Smooth muscle cell (in vitro differentiated cells): ENCODE measurements around the gene BNIP3. TPM values are rescaled to one million over a fixed set of nuclear protein-coding genes. Genes with fewer than 3 reads are reported as not detected.

ENCODE experiments used
- DNase-seq: peaks from one replicate; lab custom pipeline; 2025; ENCODE audit not compliant: unreplicated experiment; lab: John Stamatoyannopoulos, UW
- H2AFZ ChIP-seq: fragments of 200-600 bp; sonication (generic); 2 replicates; pipeline ENCODE4 v1.6.0; 2016; ENCODE audit warnings: antibody characterized with exemption, low read depth, mild to moderate bottlenecking
- H3F3A ChIP-seq: fragments of 200-600 bp; sonication (generic); 2 replicates; pipeline ENCODE4 v1.6.0; 2017; ENCODE audit warnings: antibody characterized with exemption, low read depth
- H3K27ac ChIP-seq: fragments of 200-600 bp; sonication (generic); 2 replicates; pipeline ENCODE4 v1.5.1; 2016; ENCODE audit warnings: low read depth, mild to moderate bottlenecking
- H3K27me3 ChIP-seq: fragments of 200-600 bp; sonication (generic); 2 replicates; pipeline ENCODE4 v1.6.1; 2016; ENCODE audit warnings: low read depth, mild to moderate bottlenecking
- H3K36me3 ChIP-seq: fragments of 200-600 bp; sonication (generic); 2 replicates; pipeline ENCODE4 v1.5.1; 2016; ENCODE audit warnings: low read depth
- H3K4me1 ChIP-seq: fragments of 200-600 bp; sonication (generic); 2 replicates; pipeline ENCODE4 v1.5.1; 2016; ENCODE audit warnings: low read depth
- H3K4me2 ChIP-seq: fragments of 200-600 bp; sonication (generic); 2 replicates; pipeline ENCODE4 v1.6.0; 2016; ENCODE audit warnings: mild to moderate bottlenecking
- H3K4me3 ChIP-seq: fragments of 200-600 bp; sonication (generic); 2 replicates; pipeline ENCODE4 v1.5.1; 2016; ENCODE audit warnings: mild to moderate bottlenecking
- H3K79me2 ChIP-seq: fragments of 200-600 bp; sonication (generic); 2 replicates; pipeline ENCODE4 v1.6.0; 2016; ENCODE audit warnings: low read depth, mild to moderate bottlenecking
- H3K9ac ChIP-seq: fragments of 200-600 bp; sonication (generic); 2 replicates; pipeline ENCODE4 v1.6.0; 2016; ENCODE audit warnings: low read depth
- H3K9me3 ChIP-seq: fragments of 200-600 bp; sonication (generic); replicated peaks from 2 replicates; pipeline ENCODE4 v1.5.1; 2016; ENCODE audit warnings: low read depth
- H4K20me1 ChIP-seq: fragments of 200-600 bp; sonication (generic); 2 replicates; pipeline ENCODE4 v1.6.0; 2016; ENCODE audit warnings: low read depth
- CTCF ChIP-seq: fragments of 200-600 bp; sonication (generic); IDR thresholded peaks from 2 replicates; pipeline ENCODE4 v1.5.1; 2017; ENCODE audit warnings: borderline replicate concordance, mild to moderate bottlenecking, antibody characterized with exemption; ENCODE audit not compliant: insufficient read depth, poor library complexity, severe bottlenecking
- WGBS: methylation state at CpG from one replicate; pipeline ENCODE4 v1.1.7; 2016; ENCODE audit warnings: low lambda C conversion rate; 5-methylcytosine and 5-hydroxymethylcytosine counted together
- polyA plus RNA-seq: library from polyadenylated mRNA; unstranded; fragments of >200 nt; fragmentation: Nextera tagmentation; extraction: Ambion mirVana; gene quantifications from 2 replicates; pipeline ENCODE4 v1.2.1, GENCODE V29; 2016
- total RNA-seq: library from RNA; depleted of rRNA; stranded (reverse); fragments of >200 nt; gene quantifications from 2 replicates; pipeline ENCODE4 v1.2.3, GENCODE V29; 2014

BNIP3 gene
- total and polyA plus RNA-seq, 2 experiments from 2014 or later: 213 to 292 TPM

GRCh38 chr10:131973160-131973951 lies 8.4 kb downstream of the BNIP3 start:
- no peaks in the 10 kb centered on the region for H3K9me3 ChIP-seq
- H2AFZ ChIP-seq: no peak overlapping the region
- H3K4me3 ChIP-seq: no peak overlapping the region
- H3K4me1 ChIP-seq: peaks cover 6% of the 10 kb centered on the region
- no peaks in the 10 kb centered on the region for H3K27me3 ChIP-seq
- no peak overlapping the region for H3K9ac ChIP-seq
- H4K20me1 ChIP-seq: peaks cover 100% of the 10 kb centered on the region
- H3K36me3 ChIP-seq: peaks cover 11% of the 10 kb centered on the region
- H3F3A ChIP-seq: peaks cover 7% of the 10 kb centered on the region
- H3K79me2 ChIP-seq: peaks cover 63% of the 10 kb centered on the region
- TF ChIP-seq CTCF: no peak
- no peak overlapping the region for H3K4me2 ChIP-seq
- 94% methylated on average over 34 of the region's 34 CpGs for WGBS
- no peak overlapping the region for H3K27ac ChIP-seq
- DNase-seq: no peak

GRCh38 chr10:131972474-131973071 lies 9.2 kb downstream of the BNIP3 start:
- no peak for DNase-seq
- Histone ChIP-seq H2AFZ (no peak overlapping the region), H3K9me3 (no peaks in the 10 kb centered on the region), H4K20me1 (peaks cover 99% of the 10 kb centered on the region), H3K36me3 (peaks cover 11% of the 10 kb centered on the region), H3K4me2 (no peak overlapping the region), H3K27ac (no peak overlapping the region), H3K4me3 (no peak overlapping the region), H3K27me3 (no peaks in the 10 kb centered on the region), H3K79me2 (peaks cover 56% of the 10 kb centered on the region), H3K4me1 (no peaks in the 10 kb centered on the region), H3F3A (peaks cover 7% of the 10 kb centered on the region), H3K9ac (no peak overlapping the region)
- TF ChIP-seq CTCF: no peak
- WGBS: 83% methylated on average over 11 of the region's 11 CpGs

DNA sequence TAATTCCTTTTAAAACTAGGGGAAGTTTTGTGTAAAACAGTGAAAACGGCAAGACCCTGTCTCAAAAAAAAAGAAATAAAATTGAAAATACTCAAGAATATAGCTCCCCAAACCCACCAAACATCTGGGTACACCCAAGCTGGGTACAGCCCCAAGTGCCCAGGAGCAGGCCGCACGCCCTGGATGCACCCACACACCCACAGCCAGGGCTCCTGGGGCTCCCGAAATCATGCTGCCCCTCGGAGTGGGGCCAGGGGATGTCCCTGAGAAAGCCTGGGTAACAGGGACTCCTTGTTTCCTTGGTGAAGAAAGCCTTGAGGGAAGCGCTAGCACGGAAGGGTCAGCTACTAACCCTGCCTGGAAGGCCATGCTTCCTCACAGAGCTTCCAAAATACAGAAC lies 10.1 kb downstream of the BNIP3 start:
- Histone ChIP-seq H3K9ac (no peak overlapping the region), H3K27me3 (no peaks in the 10 kb centered on the region), H3K27ac (no peak overlapping the region), H2AFZ (no peak overlapping the region), H4K20me1 (peaks cover 97% of the 10 kb centered on the region), H3K4me2 (no peak overlapping the region), H3K4me3 (no peak overlapping the region), H3K36me3 (peaks cover 11% of the 10 kb centered on the region), H3K79me2 (peaks cover 46% of the 10 kb centered on the region), H3K9me3 (no peaks in the 10 kb centered on the region), H3K4me1 (no peaks in the 10 kb centered on the region), H3F3A (peaks cover 7% of the 10 kb centered on the region)
- DNase-seq: no peak
- 97% methylated on average over 7 of the region's 7 CpGs for WGBS
- TF ChIP-seq CTCF: no peak
